Activated CD8-positive, alpha-beta memory T cell treated with anti-CD3 and anti-CD28 coated beads for 4 hours (primary cell): ENCODE results near the gene SYVN1.
"Not testable (repeated sequence)": the region's sequence is repeated elsewhere in the genome, so short reads cannot be mapped to it uniquely, and the experiment has no call there.

ENCODE experiments used
- DNase-seq, 2 donors: peaks; one replicate each; pipeline ENCODE4 v3.0.0-alpha.2; 2020; ENCODE audit warnings: low read depth in 2 of 2

The SYVN1 gene

GRCh38 chr11:65151331-65151899 lies 17.1 kb upstream of the SYVN1 start:
- no peak for DNase-seq

DNA sequence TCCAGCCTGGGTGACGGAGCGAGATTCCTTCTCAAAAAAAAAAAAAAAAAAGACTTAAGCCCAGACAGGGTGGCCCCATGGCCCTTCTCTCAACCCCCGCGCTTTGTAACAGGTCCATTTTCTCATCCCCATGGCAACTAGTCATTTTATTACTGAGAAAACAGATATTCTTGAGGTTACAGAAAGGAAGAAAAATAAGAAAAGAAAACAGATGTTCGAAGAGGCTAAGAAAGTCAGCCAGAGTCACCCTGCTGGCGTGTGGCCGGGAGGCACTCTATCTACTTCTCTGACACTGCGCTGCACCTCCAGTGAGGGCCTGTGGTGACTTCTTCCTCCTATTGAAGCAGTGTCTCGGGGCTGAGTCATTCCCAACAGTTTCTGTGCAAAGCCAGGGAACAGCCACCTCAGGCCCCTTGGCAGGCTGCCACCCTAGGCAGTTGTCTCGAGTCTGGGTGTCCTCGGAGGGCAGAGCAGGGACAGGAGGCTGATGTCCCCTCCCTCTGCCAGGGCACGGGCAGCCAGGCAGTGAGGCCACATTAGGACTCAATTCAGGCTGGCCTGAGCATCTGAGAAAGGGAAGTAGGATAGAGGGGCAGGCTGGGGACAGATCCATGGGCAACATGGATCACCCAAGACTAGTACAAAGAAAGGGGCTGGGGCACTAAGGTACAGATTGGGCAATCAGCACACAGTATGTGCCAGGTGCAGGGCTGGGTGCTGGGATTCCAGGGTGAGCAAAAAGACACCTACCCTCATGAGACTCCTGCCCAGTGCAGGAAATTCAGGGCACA lies 16.4 kb upstream of the SYVN1 start:
- DNase-seq, result no peak

DNA sequence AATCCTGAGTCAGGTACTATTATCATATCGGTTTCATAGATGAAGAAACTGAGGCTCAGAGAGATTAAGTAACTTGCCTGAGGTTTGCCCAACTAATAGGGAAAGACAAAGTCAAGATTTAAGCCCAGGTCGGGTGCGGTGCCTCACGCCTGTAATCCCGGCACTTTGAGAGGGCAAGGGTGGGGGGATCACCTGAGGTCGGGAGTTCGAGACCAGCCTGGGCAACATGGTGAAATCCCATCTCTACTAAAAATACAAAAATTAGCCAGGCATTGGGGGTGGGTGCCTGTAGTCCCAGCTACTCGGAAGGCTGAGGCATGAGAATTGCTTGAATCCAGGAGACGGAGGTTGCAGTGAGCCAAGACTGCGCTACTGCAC lies 15.8 kb upstream of the SYVN1 start:
- DNase-seq, result not testable (repeated sequence)

DNA sequence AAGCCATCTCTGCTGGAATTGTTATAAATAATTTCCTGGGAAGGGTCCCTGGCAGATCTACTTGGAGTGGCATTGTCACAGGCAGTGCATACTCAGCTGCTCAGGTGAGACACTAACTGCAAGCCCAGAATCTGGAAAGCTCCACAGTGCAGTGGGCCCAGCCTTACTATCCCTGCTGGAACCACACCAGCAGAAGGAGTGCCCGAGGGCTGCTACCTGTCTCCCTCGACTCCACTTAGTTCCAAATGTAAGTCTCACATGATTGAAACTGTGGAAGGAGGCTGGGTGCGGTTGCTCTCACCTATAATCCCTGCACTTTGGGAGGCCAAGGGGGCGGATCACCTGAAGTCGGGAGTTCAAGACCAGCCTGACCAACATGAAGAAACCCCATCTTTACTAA lies 14.3 kb upstream of the SYVN1 start:
- DNase-seq, result no peak

- no peak for DNase-seq
These were observed 13.2 kb upstream of the SYVN1 start for GRCh38 chr11:65147352-65148075.

DNA sequence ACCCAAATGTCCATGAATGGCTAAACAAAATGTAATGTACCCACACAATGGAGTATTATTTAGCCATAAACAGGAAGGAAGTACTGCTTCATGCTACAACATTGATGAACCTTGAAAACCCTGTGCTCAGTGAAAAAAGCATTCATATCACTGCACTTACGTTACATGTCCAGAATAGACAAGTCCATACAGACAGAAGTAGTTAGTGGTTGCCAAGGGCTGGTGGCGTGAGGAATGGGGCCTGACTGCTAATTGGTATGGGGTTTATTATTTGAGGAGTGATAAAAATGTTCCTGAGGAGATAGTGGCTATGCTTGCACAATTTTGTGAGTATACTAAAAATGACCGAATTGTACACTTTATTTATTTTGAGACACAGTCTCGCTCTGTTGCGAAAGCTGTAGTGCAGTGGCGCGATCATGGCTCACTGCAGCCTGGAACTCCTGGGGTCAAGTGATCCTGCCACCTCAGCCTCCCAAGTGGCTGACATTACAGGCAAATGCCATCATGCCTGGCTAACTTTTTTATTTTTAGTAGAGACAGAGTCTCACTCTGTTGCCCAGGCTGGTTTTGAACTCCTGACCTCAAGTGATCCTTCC lies 7.7 kb upstream of the SYVN1 start:
- DNase-seq, result no peak

- DNase-seq, result no peak
These were observed 2.3 kb upstream of the SYVN1 start for GRCh38 chr11:65136515-65137096.

DNA sequence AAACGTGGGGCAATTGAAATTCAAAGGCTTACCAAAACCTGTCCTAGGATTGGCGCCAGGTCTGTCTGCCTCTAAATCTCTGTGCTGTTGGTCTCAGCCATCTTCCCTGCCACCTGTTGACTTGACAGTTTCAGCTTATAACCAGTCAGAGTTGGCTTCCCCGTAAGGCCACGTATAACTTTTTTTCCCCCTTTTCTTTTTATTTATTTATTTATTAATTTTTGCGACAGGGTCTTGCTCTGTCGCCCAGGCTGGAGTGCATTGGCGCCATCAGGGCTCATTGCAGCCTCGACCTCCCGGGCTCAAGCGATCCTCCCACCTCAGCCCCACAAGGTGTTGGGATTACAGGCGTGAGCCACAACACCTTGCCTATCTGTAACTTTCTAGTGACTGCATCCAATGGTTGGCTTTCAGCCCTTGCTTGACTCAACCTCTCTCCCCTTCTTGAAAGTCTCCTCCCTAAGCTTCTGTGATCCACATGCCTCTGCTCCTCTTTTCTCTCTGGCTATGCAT lies 1.4 kb upstream of the SYVN1 start:
- no peak for DNase-seq

DNA sequence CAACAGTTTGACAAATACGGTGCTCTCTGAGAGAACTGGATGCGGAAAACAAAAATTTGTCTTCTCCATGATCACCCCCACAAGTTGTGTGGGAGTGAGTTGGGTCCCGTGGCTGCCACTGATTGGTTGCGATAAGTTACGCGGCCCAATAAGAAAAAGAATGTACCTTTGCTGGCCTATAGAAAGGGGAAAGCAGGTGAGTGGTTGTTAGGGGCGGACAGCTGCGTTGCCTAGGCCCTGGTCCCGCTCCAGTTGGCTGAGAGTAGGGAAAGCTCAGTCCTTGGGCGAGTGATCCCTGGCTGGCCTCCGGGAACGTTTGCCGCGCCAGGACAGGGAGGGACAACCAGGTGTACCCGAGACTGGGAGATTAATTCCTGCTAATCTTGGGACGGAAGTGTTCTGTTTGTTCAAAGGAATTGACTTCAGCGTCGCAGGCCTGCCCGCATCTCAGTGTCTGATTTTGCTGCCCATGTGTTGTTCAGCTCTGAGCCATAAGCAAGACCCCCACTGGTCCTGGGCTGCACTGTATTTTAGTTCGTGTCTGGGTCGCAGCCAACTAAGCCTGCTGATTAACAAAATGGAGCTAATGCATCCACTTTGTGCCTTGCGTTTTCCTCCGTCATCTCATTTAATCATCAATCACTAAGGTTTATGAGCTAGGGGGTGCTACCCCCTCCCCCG lies 773 bp upstream of the SYVN1 start:
- peak; percentile 65 to 76 for DNase-seq

- DNase-seq, result no peak
These were observed 595 bp downstream of the SYVN1 start for GRCh38 chr11:65133724-65134123.

- no peak for DNase-seq
These were observed 1.2 kb downstream of the SYVN1 start for GRCh38 chr11:65132988-65133700.

- DNase-seq, result no peak
These were observed 1.9 kb downstream of the SYVN1 start for GRCh38 chr11:65132238-65132987.

- no peak for DNase-seq
These were observed 2.5 kb downstream of the SYVN1 start for GRCh38 chr11:65131895-65132237.

GRCh38 chr11:65131417-65131776 lies 2.9 kb downstream of the SYVN1 start:
- DNase-seq, result no peak

DNA sequence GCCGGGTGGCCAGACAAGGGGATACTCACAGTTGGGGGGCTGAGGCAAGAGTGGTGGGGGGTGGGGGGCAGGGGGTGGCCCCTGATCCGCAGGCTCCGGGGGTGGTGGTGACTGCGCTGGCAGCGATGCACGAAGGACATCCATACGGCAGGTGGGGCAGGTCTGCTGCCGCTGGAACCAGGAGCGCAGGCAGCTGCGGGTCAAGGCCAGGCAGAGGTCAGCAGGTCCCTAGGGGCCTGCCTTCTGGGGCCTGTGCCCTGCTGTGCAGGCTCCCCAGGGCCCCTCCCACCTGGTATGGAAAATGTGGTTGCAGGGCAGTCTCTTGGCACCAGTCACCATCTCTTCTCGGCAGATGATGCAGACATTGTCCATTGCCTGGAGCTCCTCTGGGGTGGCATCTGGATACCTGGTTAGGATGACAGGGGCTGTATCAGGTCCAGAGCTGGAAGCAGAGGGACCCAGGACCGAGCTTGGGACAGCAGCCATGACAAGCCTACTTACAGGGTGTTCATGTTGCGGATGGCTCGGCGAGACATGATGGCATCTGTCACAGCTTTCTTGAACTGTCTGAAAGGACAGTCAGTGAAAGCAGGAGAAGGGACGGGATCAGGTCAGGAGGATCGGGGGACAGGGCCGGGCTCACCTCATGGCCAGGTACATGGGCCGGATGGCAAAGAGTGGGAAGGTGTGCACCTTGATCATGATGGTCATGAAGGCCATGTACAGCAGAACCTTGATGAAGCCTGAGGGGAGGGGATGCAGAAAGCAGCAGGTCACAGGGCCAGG lies 3.5 kb downstream of the SYVN1 start:
- no peak for DNase-seq

- no peak for DNase-seq
These were observed 4.5 kb downstream of the SYVN1 start for GRCh38 chr11:65129649-65130441.

- DNase-seq, result no peak
These were observed 5.9 kb downstream of the SYVN1 start for GRCh38 chr11:65128182-65129145.
